ENCODE data around the gene EVX2. TPM values are rescaled to one million over a fixed set of nuclear protein-coding genes. Genes with fewer than 3 reads are reported as not detected.

EVX2 gene
- total and polyA plus RNA-seq, 9 of the 15 experiments (the other 6 are each of a cell fraction or from before 2014, with no cell fraction given), result not detected

- H3K4me3 ChIP-seq, result no peak overlapping the region
- H3K9me1 ChIP-seq (ENCODE audit: control insufficient read depth, insufficient read depth, low read length), result no peaks in the 10 kb centered on the region
- DNase-seq (ENCODE audit: extremely low read depth in 1 of 4, low spot score in 3 of 4) (no peak), FAIRE-seq (peak; percentile 15), ATAC-seq (no peak)
- peaks cover 0 to 26% of the 10 kb centered on the region in 2 experiments; a peak in 2 of 5 replicates for H3K4me1 ChIP-seq (replicated peaks in 1 of 2; ENCODE audit: control insufficient read depth in 2 of 2, insufficient read depth in 2 of 2, low read length in 2 of 2)
- no peak overlapping the region for H3K4me2 ChIP-seq (ENCODE audit: insufficient read depth, low read length)
- no peak for TF ChIP-seq HDAC3 (IDR thresholded peaks at IDR 0.05; ENCODE audit: borderline replicate concordance, partially characterized antibody)
- no peak for TF ChIP-seq RBM25 (IDR thresholded peaks at IDR 0.05; ENCODE audit: low read depth, low read length, severe bottlenecking)
- TF ChIP-seq HMG20A (CRISPR knock-in tag; conservative IDR thresholded peaks at IDR 0.05), result no peak
- no peak for TF ChIP-seq ZNF699 (CRISPR knock-in tag; IDR thresholded peaks at IDR 0.05; ENCODE audit: insufficient replicate concordance)
- TF ChIP-seq PTRF (tag; IDR thresholded peaks at IDR 0.05), result no peak
- TF ChIP-seq ZBTB17 (CRISPR knock-in tag; IDR thresholded peaks at IDR 0.05), result no peak
- in situ Hi-C loops (cut with MboI), result no loop called here
- H3K79me2 ChIP-seq (ENCODE audit: control insufficient read depth, insufficient read depth, low read length), result no peaks in the 10 kb centered on the region
- no TSS peak for BruUV-seq (replicated peaks)
- no peak overlapping the region for H3K27ac ChIP-seq (ENCODE audit: extremely low read depth, low read depth, low read length)
- WGBS (ENCODE audit: insufficient coverage, low coverage, missing lambda C conversion rate), result 0% methylated on average over 7 of the region's 7 CpGs
- no peak overlapping the region for H3K9ac ChIP-seq (ENCODE audit: insufficient read depth in 1 of 2, low read depth in 2 of 2, low read length in 2 of 2)
- H3K36me3 ChIP-seq (ENCODE audit: control insufficient read depth, insufficient read depth, low read length), result no peaks in the 10 kb centered on the region
- H2AFZ ChIP-seq (ENCODE audit: low read depth, low read length), result no peak overlapping the region
- CTCF ChIA-PET (ENCODE audit: low intra/inter-chr PET ratio), result no interaction called here
- POLR2A ChIA-PET, result interaction anchor here (0.7 kb wide), 1 partner anchor 11 kb away, joined by 3 read pairs; no protein-coding TSS in a partner anchor
- H4K20me1 ChIP-seq (replicated peaks; ENCODE audit: control insufficient read depth, insufficient read depth, low read length), result peaks cover 16% of the 10 kb centered on the region; the same call in 1 of the 2 replicates
- intact Hi-C loops (cut with micrococcal nuclease), result no loop called here
- H3K27me3 ChIP-seq (ENCODE audit: control insufficient read depth in 2 of 2, insufficient read depth in 2 of 2, low read length in 2 of 2), result peaks cover 63 to 82% of the 10 kb centered on the region in 2 experiments
- H3K9me3 ChIP-seq (replicated peaks; ENCODE audit: control insufficient read depth, insufficient read depth, low read depth, low read length), result no peaks in the 10 kb centered on the region
Observed at GRCh38 chr2:176102309-176102866, 18.6 kb upstream of the EVX2 start.
